GM12891 (cell line): ENCODE results near the gene PLGRKT.

Source experiments
- POLR2A ChIP-seq: IDR thresholded peaks from 2 replicates; pipeline ENCODE4 v1.6.1; 2011; ENCODE audit warnings: low read depth, low read length, control low read depth
- POLR2AphosphoS5 ChIP-seq: IDR thresholded peaks from 2 replicates; pipeline ENCODE4 v1.6.1; 2011; ENCODE audit warnings: low read depth, low read length, control low read depth
- POU2F2 ChIP-seq: IDR thresholded peaks from 2 replicates; pipeline ENCODE4 v1.6.1; 2011; ENCODE audit warnings: low read depth, mild to moderate bottlenecking, control low read depth, low read length, moderate library complexity
- SPI1 ChIP-seq: IDR thresholded peaks from 2 replicates; pipeline ENCODE4 v1.6.1; 2011; ENCODE audit warnings: low read depth, low read length, control low read depth
- TAF1 ChIP-seq: IDR thresholded peaks from 2 replicates; pipeline ENCODE4 v1.6.1; 2011; ENCODE audit warnings: low read depth, low read length, control low read depth

DNA sequence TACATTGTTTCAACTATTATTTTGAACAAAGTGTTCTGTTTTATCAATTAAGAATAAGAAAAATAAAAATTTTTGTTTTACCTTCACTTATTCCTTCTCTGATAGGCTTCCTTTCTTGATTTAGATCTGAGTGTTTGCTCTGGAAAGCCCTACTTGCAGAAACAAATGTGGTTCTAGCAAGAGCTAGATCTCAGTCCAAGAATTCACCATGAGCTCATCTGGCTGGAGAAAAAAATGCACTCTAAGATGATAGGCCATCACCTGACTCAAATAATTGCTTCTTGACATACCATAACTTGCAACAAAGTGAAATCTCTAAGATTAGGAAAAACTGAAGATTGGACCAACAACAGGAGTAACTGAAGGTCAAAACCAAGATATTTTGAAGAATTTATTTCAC is 126.9 kb downstream of the PLGRKT start:
- TF ChIP-seq POLR2A, result no peak
- no peak for TF ChIP-seq TAF1
- TF ChIP-seq POU2F2, result no peak
- TF ChIP-seq SPI1, result no peak
- no peak for TF ChIP-seq POLR2AphosphoS5
